GM21360 (cell line): ENCODE measurements around the gene NR2F6.

ENCODE experiments used
- ATAC-seq: cut with Tn5 transposase; IDR thresholded peaks from one replicate; pipeline ENCODE4 v1.9.1; 2021; ENCODE audit warnings: mild to moderate bottlenecking, moderate library complexity; ENCODE audit not compliant: unreplicated experiment

NR2F6 gene

DNA sequence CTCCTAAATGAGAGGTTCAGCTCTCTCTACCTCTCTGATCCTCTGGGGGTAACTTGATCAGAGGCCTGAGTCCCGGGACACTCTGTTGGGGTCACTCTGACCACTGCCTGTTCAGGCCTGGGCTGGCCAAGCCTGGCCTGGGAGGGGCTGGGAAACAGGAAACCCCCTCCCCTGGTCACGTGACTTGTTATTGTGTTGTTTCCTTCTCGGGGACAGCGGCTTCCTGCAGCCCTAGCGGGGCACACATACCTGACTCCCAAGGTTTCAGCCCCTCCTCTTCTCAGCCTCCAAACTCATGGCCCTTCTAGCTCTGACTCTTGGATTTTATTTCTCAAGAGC is 18.9 kb upstream of the NR2F6 start, which contains the start of gene USHBP1:
USHBP1 (minus strand) TSS at position 105 of the 339 bp plus-strand sequence. CDS start 446 bp downstream, outside the sequence.
- ATAC-seq = no peak

DNA sequence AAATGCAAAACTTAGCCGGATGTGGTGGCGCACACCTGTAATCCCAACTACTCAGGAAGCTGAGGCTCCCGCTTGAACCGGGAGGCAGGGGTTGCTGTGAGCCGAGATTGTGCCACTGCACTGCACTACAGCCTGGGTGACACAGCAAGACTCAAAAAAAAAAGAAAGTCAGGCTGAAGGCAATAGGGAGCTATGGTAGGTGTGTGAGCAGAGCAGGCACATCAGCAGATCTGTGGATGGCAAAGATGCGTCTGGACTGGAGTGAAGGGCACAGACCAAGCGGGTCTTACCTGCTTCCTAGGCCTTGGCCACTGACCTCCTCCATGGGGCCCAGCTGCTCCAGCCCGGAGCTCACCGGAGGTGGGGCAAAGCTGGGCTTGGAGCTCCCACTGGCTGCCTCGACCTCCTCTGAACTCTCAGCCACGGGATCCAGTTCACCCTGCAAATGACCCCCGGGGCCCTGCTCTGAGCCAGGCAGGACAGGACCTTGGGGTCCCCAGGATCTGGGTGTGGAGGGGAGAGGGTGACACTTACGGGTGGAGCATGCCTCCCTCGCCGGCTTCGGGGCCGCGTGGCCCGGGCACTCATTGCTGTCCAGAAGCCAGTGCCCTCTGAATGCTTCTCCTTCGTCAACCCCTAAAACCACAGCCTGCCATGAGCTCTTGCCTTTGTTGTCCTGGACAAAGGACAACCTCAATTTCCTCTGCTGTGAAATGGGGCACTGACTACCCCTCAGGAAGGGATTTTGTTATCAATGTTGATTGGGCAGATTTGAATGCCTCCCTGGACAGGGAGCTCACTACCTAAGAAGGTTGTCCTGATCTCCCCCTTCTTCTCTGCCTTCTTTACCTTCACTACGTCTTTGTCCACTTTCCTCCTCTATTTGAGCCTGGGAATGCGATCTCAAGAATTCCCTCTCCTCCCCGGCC is 18.3 kb upstream of the NR2F6 start:
- ATAC-seq = no peak

DNA sequence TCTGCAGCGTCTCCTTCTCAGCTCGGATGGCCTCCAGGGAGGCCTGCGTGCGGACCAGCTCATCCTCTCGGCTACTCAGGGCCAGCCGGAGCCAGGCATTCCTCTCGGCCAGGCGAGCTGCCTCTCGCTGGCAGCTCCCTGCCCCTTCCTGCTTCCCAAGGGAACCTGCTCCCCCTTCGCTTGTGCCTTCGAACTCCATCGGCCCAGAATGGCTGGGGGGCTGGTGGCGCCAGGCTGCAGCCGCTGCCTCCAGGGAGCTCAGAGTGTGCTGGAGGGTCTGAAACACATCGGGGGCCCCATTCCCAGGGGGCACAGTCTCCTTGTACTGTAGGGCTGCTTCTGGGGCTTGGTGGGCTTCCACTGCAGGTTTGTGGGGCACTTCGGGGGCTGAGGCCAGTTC is 16.8 kb upstream of the NR2F6 start:
- ATAC-seq = no peak

DNA sequence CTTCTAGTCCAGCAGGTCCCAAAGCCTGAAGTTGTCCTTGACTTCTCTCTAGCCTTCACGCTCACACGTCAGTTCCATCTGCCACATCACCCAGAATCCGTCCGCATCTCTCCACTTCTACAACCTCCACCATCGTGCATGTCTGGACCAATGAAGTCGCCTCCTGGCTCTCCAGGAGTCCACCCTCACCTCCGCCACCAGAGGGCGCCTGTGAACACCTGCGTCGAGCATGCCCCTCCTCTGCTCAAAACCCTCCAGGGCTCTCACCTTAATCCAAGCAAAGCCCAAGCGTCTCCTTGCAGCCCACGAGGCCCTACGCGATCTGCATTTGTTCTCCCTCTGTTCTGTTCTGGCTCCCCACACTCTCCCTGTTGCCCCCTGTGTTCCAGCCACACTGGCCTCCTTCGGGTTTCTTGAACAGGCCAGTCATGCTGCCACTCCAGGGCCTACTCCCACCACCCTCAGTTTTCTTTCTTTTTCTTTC is 15.2 kb upstream of the NR2F6 start:
- ATAC-seq = peak; percentile 77

DNA sequence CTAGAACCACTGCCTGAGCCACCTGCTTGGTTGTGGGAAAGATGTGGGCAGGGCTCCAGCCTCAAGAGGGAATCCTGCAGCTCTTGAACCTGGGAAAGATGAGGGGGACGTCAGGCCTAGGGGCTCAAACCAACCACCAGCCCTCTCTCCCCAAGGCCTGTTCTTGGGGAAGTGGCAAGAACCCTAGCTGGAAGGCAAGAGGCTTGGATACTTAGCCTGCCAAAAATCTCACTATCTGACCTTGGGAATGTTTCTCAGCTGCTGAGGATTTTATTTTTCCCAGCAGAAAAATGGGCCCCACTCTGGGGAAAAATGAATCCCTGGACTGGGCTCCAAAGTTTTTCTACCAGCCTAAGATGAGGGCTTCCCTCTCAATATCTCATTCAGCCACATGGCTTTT is 14.2 kb upstream of the NR2F6 start:
- no peak for ATAC-seq

DNA sequence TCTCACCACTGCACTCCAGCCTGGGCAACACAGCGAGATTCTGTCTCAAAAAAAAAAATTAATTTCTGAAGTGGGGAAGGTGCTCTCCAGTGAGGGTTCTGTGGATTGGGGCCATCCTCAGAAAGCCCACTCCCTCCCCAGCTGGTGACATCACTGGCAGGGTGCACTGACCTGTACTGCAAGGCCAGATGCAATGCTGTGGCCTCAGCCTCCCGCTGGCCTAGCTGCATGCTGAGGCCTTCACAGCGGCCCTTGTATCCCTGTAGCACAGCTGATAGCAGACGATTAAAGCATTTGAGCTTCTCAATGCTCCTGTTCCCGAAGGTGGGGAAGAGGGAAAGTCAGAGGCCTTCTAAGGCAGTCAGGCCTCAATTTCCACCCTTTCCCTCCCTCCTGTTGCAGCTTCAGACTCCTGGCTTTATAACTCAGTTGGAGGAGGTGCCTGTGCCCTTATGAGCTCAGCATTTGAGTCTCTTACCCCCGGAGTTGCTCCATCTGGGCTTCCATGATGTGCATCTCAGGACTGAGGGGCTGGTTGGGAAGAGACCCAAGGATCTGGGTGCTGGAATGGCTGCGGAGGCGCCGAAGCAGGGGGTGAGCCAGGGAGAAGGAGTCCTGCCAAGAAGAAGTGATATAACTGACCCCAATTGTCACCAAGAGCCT is 13.5 kb upstream of the NR2F6 start:
- no peak for ATAC-seq

DNA sequence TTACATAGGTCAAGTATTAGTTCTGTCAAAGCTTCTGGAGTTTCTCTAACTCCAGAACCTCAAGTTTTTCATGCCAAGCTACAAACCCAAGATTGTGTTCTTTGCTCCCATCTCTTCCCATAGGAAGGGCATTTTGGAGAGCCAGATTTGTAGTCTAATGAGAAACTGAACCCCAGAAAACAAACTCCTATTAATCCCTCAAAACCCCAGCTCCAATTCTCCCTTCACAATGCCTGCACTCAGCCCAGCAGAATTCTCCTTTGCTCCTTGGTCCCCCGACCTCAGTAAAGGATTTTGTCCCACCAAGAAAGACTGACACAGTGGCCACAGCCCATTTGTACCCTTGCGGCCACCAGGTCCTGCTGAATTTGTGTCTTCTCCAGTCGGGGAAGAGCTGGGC is 10.4 kb upstream of the NR2F6 start:
- ATAC-seq = no peak

DNA sequence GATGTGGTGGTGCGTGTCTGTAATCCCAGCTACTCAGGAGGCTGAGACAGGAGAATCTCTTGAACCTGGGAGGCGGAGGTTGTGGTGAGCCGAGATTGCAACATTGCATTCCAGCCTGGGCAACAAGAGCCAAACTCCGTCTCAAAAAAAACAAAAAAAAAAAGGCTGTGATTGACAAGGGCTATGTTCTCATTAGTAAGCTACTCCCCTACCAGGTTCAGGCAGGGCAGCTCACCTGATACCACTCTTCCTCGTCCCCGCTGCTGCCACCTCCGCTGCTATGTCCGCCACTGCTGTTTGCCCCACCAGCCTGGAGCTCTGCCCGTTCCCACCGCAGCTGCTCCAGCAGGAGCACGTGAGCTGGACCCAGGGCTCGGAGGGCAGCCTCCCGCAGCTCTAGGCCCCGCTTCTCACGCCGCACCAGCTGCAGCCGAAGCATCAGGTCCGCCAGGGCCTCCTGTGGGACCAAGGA is 9.5 kb upstream of the NR2F6 start:
- no peak for ATAC-seq

DNA sequence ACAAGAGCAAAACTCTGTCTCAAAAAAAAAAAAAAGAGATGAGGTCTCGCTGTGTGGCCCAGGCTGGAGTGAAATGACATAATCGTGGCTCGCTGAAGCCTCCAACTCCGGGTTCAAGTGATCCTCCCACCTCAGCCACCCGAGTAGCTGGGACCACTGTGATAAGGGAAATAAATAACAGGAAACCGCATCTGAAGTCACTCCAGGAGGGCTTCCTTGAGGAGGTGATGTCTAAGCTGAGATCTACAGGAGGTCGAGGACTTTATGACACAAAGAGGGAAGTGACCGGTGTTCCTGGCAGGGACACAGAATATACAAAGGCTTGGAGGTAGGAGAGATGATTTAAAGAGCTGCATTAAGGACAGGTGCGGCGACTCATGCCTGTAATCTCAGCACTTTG is 8.9 kb upstream of the NR2F6 start:
- ATAC-seq = no peak

DNA sequence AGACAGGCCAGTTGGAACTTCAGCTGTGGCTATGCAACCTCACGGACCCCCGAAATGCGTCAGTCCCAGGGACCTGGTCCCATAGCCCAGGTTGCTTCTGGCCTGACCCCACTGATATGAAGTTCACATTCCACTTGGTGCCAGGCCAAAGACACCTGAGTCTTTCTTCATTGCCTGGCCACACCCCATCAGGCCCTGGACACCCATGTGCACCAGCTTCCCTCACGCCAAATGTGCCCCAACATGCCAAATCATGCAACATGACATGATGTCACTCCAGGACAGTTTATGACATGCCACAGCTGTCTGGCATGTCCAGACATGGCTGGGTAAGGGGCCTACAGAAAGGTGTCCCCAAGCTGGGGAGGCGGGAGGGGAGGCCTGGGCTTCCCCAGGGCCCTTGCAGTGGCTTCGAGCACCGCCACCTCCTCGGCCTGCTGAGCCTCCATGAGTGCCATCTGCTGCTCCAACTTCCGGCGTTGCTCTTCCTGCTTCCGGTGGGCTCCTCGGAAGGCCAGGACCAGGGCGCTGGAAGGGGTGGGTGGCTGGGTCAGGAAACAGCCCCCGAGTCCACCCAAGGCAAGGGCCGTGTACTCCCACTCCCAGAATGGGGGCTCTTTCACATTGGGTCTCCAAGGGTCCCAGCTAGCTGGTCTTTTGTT is 4.3 kb upstream of the NR2F6 start:
- no peak for ATAC-seq

DNA sequence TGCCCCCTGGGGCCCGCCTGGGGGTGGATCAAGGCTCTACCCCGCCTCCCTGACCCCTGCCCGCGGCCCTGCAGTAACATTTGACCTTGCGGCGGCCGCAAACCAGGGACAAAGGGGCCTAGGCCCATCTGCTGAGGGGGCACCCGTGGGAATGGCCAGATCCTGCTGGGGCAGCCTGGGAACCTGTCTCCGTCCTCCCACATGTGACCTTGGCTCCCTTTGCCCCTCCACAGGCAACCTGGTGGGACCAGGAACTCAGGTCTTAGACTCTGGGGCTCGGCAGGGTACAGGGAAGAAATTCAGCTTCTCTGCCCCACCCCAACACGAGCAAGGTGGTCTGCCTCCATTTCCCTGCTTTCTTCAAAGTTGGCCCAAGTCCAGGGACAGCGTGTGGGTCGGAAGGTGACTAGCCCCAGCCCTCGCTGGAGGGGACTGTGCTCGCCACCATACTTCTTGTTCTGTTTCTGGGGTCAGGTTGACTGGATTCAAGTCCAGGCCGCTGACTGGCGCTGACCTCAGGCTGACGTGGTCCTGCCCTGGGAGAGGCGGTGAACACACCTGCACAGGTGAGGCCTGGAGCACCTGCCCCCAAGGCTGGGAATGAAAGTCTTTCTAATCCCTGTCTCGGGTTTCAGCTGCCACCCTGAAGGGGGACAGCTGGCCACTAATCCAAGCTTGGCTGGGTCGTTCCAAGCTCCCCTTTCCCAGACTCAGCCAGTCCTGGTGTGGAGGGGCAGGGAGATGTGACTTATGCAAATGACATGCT is 2.5 kb upstream of the NR2F6 start:
- no peak for ATAC-seq

DNA sequence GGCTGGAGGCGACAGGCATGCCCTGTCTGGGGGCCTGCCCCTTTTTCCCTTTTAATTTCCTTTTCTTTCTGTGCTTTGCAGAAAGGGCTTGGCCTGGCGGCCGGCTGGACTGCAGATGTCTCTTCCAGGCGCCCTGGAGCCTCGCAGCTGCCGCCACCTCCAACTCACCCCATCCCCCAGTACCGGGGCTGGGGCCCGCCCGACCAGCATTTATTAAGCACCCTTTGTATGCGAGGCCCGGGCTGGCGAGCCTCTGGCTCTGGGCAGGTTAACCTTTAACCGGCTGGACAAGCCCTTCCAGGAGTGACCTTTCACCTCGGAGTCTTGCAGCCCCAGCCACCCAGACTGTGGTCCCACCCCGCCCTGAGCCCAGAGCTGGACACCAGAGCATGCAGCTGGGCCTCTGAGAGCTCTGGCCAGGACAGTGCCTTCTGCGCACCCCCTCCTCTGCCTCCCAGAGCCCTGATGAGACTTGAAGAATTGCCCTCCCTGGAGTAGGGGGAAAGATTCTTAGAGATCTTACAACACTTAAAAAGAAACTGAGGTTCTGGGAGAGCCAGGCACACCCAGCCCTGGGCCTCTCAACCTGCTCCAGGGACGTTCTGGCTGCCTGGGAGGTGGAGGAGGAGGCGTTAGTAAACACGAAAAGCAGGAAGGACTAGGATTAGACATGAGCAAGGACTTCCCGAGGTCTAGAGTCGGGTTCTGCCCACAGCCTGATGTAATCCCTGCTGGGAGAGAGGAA is 1.1 kb upstream of the NR2F6 start:
- ATAC-seq = no peak

DNA sequence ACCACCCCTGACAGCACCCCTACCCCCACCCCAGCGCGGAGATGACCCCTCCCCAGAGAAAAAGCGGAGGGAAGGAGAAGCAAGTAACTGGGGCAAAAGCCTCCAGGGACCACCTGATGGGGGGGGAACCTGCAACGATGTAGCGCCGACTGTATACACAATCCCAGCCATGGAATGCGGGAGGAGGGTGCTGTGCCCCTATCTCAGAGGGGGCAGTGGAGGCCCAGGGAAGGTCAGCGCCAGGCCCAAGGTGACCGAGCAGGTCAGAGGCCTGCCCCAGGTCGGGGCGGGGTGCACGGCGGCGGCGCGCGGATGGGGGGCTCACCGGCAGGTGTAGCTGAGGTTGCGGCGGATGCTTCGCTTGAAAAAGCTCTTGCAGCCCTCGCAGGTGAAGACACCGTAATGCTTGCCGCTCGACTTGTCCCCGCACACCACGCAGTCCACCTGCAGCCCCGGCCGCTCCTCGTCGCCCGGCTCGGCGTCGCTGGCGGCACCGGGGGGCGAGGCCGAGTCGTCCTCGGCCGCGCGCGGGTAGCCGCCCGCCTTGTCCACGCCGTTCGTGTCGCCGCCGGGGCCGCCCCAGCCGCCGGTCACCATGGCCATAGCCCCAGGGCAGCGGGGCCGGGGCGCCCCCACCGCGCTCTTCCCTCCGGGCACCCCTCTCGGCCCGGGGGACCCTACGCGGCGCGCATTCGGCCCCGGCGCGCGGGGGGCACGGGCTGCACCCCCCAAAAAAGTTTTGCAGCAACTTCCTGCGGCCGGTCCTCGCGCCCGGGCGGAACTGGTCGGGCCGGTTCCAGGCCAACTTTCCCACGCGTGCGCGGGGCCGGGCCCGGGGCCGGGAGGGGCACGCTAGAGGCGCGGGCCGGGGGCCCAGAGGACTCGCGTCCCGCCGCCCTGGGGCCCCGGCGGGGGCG is 843 bp downstream of the NR2F6 start:
- ATAC-seq = peak; percentile 13

DNA sequence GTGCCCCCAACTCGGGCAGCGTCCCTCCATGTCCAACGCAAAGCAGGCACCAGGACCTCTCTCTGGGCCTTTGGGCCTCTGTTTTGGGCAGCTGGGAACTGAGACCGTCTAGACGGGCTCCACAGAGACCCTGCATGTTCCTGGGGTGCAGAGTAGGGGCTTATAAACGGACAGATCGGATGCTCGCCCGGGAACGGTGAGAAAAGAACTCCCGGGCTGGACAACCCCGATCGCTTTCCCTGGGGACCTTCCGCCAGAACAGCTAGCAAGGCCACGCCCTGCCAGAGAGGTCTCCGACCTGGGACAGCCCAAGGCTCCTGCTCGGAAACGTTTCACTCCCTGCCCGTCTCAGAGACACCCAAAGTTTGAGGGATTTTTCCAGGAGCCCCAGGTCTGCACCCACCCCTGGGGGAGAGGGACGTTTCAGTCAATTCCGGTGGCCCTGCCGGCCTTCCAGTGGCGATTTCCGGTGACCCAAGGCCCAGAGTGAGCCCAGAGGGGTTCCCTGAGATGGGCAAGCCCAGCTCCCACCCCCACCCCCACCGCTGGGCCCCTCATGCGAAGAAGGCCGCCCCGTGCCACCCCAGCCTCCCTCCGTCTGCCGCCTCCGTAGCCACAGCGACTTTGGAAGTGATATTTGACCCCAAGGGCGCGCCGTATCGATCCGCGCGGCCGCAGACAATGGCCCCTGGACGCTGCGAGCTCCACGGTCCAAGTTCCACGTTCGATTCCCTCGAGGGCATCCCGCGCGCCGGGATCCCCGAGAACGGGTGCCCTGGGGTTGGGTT is 1.7 kb downstream of the NR2F6 start:
- ATAC-seq = no peak

DNA sequence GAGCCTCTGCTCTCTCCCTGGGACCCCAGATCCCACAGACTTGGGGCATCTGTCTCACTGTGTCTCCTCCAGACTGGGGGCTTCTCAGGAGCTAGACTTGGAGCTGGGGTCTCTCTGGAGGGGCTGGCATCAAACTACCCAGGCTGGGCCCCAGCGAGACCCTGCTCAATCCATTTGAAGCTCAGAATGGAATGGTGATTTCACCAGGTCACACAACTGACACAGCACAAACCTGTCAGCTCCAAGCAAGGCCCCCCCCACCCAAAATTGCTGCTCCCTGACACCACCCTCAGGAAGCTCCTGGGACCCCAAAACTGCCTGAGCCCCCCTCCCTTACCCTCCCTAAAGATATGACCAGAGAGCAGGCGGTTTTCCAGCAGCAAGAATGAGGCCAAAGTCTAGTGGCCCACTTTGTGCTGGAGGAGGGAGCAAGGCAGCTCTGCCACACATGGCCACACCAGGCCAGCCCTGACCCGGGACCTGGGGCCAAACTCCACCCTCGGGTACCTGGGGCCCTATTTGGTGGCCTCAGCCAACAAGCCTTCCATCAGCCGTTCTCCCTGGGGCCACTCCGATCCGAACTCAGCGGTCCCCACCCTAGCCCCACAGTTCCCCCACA is 2.4 kb downstream of the NR2F6 start:
- no peak for ATAC-seq

DNA sequence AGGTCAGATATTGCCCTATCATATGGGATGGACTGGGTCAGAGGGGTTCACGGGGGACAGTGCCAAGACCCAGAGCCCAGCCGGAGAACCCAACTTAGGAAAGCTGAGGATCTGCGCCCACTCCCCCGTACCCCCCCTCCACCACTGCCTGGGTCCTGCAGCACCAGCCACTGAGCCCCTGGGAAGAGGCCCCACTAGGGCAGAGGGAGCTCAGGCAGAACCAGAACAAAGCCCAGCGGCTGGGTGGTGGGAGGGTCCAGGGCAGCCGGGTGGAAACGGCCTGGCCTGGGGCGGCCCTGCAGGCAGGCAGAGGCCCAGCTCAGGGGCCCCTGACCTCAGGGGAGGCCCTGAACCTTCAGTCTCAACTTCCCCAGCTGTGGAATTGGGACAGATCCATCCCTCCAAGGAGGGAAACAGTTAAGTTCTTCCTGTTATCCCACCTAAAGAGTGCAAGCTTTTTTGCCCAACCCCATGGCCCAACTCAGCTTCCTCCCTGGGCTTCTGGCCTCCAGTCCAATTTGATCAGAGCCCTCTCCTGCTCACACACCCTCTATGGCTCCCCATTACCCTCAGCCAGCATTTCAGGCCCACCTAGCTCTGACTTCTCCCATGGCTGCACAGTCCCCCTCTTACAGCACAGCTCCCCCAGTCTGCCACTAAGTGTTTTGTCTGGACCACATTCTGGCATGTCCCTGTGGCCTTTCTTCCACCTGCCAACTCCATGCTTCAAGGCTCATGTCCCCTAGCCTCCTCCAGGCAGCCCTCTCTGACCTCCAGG is 3.1 kb downstream of the NR2F6 start:
- ATAC-seq = no peak

DNA sequence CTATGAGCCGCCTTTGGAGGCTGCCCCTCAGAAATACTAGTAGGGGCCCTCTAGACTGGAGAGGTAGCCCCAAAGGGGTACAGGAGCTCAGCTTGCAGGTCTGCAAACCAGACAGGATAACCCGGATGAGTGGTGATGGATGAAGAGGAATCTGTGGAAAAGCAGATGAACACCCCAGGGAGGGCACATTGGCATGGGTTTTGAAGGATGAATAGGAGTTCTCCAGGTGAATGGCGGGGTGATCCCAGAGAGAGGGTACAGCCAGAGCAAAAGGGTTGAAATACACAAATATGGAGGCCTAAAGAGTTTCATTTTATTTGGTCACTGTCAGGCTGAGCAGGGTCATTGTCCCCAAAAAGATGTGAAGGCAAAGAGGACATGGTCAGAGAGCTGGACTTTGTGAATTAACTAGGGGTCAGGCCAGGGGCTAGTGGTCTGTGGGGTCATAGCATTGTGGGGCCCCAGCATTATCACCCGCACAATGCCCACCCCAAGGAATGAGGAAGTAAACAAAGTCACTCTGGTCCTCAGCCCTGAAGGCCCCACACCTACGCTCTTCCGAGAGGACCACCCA is 4.8 kb downstream of the NR2F6 start:
- ATAC-seq = no peak
